GM12891 (cell line): ENCODE data around the gene DIO2.

Source experiments
- POLR2A ChIP-seq: IDR thresholded peaks from 2 replicates; pipeline ENCODE4 v1.6.1; 2011; ENCODE audit warnings: low read depth, low read length, control low read depth
- POLR2AphosphoS5 ChIP-seq: IDR thresholded peaks from 2 replicates; pipeline ENCODE4 v1.6.1; 2011; ENCODE audit warnings: low read depth, low read length, control low read depth

DNA sequence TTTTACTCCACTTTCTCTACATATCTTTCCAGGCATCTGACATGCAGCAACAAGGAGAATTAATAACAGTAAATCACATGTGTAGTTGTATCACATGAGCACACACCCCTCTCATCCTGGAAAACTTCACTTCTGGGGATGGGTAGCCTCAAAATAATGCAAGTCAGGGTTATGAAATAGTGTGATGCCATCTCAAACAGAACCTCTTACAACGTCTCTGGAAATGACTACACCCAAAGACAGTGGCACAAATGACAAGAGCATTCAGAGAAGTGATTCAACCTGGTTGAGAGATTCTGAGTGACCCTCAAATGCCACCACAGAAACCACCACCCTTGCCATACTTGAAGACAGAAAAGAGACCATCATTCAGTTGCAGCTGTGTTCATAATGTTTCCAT is 2.8 kb downstream of the DIO2 start:
- TF ChIP-seq POLR2A (no peak), POLR2AphosphoS5 (no peak)
